ENCODE measurements around the gene RTN1.

RTN1 gene

GRCh38 chr14:59576332-59577294 is 294.0 kb downstream of the RTN1 start, which contains the start of gene CCDC175:
Gene CCDC175, minus strand, starts transcription at chr14:59576812. Its CDS starts 37 bp downstream, at chr14:59576775.
- H3K4me3 ChIP-seq (ENCODE audit: low read length) = peak within 1 kb of the TSS; percentile 60
- WGBS (ENCODE audit: extremely low coverage, insufficient coverage, low lambda C conversion rate) = no CpG with 5 or more reads among the region's 46 CpGs
- no peak within 1 kb of the TSS for H4K8ac ChIP-seq (ENCODE audit: low read depth, low read length)
- no peaks in the 10 kb centered on the region for H3K79me2 ChIP-seq (ENCODE audit: control insufficient read depth, insufficient read depth, low read length)
- DNase-seq = peak; percentile 95
- peak within 1 kb of the TSS; percentile 80 for H2BK15ac ChIP-seq (replicated peaks; ENCODE audit: low read depth)
- H3K18ac ChIP-seq (ENCODE audit: low read length) = no peak within 1 kb of the TSS
- no peak within 1 kb of the TSS for H3K4ac ChIP-seq (ENCODE audit: low read depth, low read length)
- peak within 1 kb of the TSS; percentile 96 for H3K4me2 ChIP-seq (ENCODE audit: low read length)
- peak within 1 kb of the TSS; percentile 74 for H3K9ac ChIP-seq (ENCODE audit: low read length)
- no peaks in the 10 kb centered on the region for H3K79me1 ChIP-seq (ENCODE audit: low read length)
- H3K4me1 ChIP-seq (ENCODE audit: control insufficient read depth, low read depth, low read length) = no peaks in the 10 kb centered on the region
- H2AK5ac ChIP-seq (ENCODE audit: low read length) = no peak within 1 kb of the TSS
- H3K56ac ChIP-seq (ENCODE audit: low read length) = peak within 1 kb of the TSS; percentile 93
- no peak within 1 kb of the TSS for H2BK120ac ChIP-seq (ENCODE audit: low read depth, low read length)
- H3K23ac ChIP-seq (ENCODE audit: low read length) = peak within 1 kb of the TSS; percentile 19
- no peak within 1 kb of the TSS for H3K27ac ChIP-seq (ENCODE audit: low read depth, low read length)
- no peaks in the 10 kb centered on the region for H3K36me3 ChIP-seq (ENCODE audit: control insufficient read depth, insufficient read depth, low read length)
- H2BK5ac ChIP-seq (ENCODE audit: low read length) = no peak within 1 kb of the TSS
- no peaks in the 10 kb centered on the region for H3K27me3 ChIP-seq (ENCODE audit: insufficient read depth, low read length, poor library complexity)
- no peak within 1 kb of the TSS for H4K5ac ChIP-seq (ENCODE audit: low read length)

GRCh38 chr14:59570122-59570521 is 300.5 kb downstream of the RTN1 start:
- Histone ChIP-seq H4K5ac (ENCODE audit: low read length) (no peak overlapping the region), H3K27ac (ENCODE audit: low read depth, low read length) (no peak overlapping the region), H3K79me1 (ENCODE audit: low read length) (no peaks in the 10 kb centered on the region), H3K23ac (ENCODE audit: low read length) (no peak overlapping the region), H3K56ac (ENCODE audit: low read length) (no peak overlapping the region), H3K4ac (ENCODE audit: low read depth, low read length) (no peak overlapping the region), H3K9ac (ENCODE audit: low read length) (no peak overlapping the region), H3K4me2 (ENCODE audit: low read length) (no peak overlapping the region), H2BK15ac (replicated peaks; ENCODE audit: low read depth) (no peak overlapping the region), H4K8ac (ENCODE audit: low read depth, low read length) (no peak overlapping the region), H2BK5ac (ENCODE audit: low read length) (no peak overlapping the region), H2BK120ac (ENCODE audit: low read depth, low read length) (no peak overlapping the region), H3K27me3 (ENCODE audit: insufficient read depth, low read length, poor library complexity) (no peaks in the 10 kb centered on the region), H3K36me3 (ENCODE audit: control insufficient read depth, insufficient read depth, low read length) (no peaks in the 10 kb centered on the region), H3K4me1 (ENCODE audit: control insufficient read depth, low read depth, low read length) (peaks cover 7% of the 10 kb centered on the region), H3K4me3 (ENCODE audit: low read length) (no peak overlapping the region), H3K79me2 (ENCODE audit: control insufficient read depth, insufficient read depth, low read length) (no peaks in the 10 kb centered on the region), H2AK5ac (ENCODE audit: low read length) (no peak overlapping the region), H3K18ac (ENCODE audit: low read length) (no peak overlapping the region)
- DNase-seq = peak; percentile 44

- Histone ChIP-seq H3K4me2 (ENCODE audit: low read length) (no peak overlapping the region), H3K79me1 (ENCODE audit: low read length) (no peaks in the 10 kb centered on the region), H3K23ac (ENCODE audit: low read length) (no peak overlapping the region), H3K36me3 (ENCODE audit: control insufficient read depth, insufficient read depth, low read length) (no peaks in the 10 kb centered on the region), H2BK120ac (ENCODE audit: low read depth, low read length) (no peak overlapping the region), H2BK5ac (ENCODE audit: low read length) (no peak overlapping the region), H3K4ac (ENCODE audit: low read depth, low read length) (peak overlapping the region; percentile 24), H3K4me3 (ENCODE audit: low read length) (no peak overlapping the region), H3K18ac (ENCODE audit: low read length) (no peak overlapping the region), H4K8ac (ENCODE audit: low read depth, low read length) (no peak overlapping the region), H3K9ac (ENCODE audit: low read length) (no peak overlapping the region), H3K79me2 (ENCODE audit: control insufficient read depth, insufficient read depth, low read length) (no peaks in the 10 kb centered on the region), H3K27me3 (ENCODE audit: insufficient read depth, low read length, poor library complexity) (no peaks in the 10 kb centered on the region), H2BK15ac (replicated peaks; ENCODE audit: low read depth) (no peak overlapping the region), H3K4me1 (ENCODE audit: control insufficient read depth, low read depth, low read length) (peaks cover 12% of the 10 kb centered on the region), H3K56ac (ENCODE audit: low read length) (no peak overlapping the region), H4K5ac (ENCODE audit: low read length) (no peak overlapping the region), H3K27ac (ENCODE audit: low read depth, low read length) (peak overlapping the region; percentile 83), H2AK5ac (ENCODE audit: low read length) (no peak overlapping the region)
- peak; percentile 18 for DNase-seq
- no CpG with 5 or more reads among the region's 3 CpGs for WGBS (ENCODE audit: extremely low coverage, insufficient coverage, low lambda C conversion rate)
Measured at GRCh38 chr14:59566725-59567124, 303.9 kb downstream of the RTN1 start.

GRCh38 chr14:59566296-59566695 is 304.3 kb downstream of the RTN1 start:
- no peak overlapping the region for H3K4me3 ChIP-seq (ENCODE audit: low read length)
- H3K36me3 ChIP-seq (ENCODE audit: control insufficient read depth, insufficient read depth, low read length) = no peaks in the 10 kb centered on the region
- H2BK15ac ChIP-seq (replicated peaks; ENCODE audit: low read depth) = no peak overlapping the region
- H3K18ac ChIP-seq (ENCODE audit: low read length) = no peak overlapping the region
- H4K8ac ChIP-seq (ENCODE audit: low read depth, low read length) = no peak overlapping the region
- peak; percentile 39 for DNase-seq
- no peaks in the 10 kb centered on the region for H3K79me2 ChIP-seq (ENCODE audit: control insufficient read depth, insufficient read depth, low read length)
- no peaks in the 10 kb centered on the region for H3K27me3 ChIP-seq (ENCODE audit: insufficient read depth, low read length, poor library complexity)
- no peak overlapping the region for H3K4ac ChIP-seq (ENCODE audit: low read depth, low read length)
- no peak overlapping the region for H2BK120ac ChIP-seq (ENCODE audit: low read depth, low read length)
- no peaks in the 10 kb centered on the region for H3K79me1 ChIP-seq (ENCODE audit: low read length)
- WGBS (ENCODE audit: extremely low coverage, insufficient coverage, low lambda C conversion rate) = no CpG with 5 or more reads among the region's 1 CpG
- H3K27ac ChIP-seq (ENCODE audit: low read depth, low read length) = peak overlapping the region; percentile 83
- peak overlapping the region; percentile 57 for H3K23ac ChIP-seq (ENCODE audit: low read length)
- no peak overlapping the region for H3K4me2 ChIP-seq (ENCODE audit: low read length)
- peak overlapping the region; percentile 65 for H3K56ac ChIP-seq (ENCODE audit: low read length)
- peaks cover 12% of the 10 kb centered on the region for H3K4me1 ChIP-seq (ENCODE audit: control insufficient read depth, low read depth, low read length)
- H3K9ac ChIP-seq (ENCODE audit: low read length) = no peak overlapping the region
- no peak overlapping the region for H2AK5ac ChIP-seq (ENCODE audit: low read length)
- H2BK5ac ChIP-seq (ENCODE audit: low read length) = peak overlapping the region; percentile 77
- H4K5ac ChIP-seq (ENCODE audit: low read length) = no peak overlapping the region

- peak overlapping the region; percentile 57 for H3K56ac ChIP-seq (ENCODE audit: low read length)
- WGBS (ENCODE audit: extremely low coverage, insufficient coverage, low lambda C conversion rate) = no CpG with 5 or more reads among the region's 1 CpG
Measured at GRCh38 chr14:59565087-59565486, 305.5 kb downstream of the RTN1 start.

More at GRCh38 chr14:59565087-59565486, 305.5 kb downstream of the RTN1 start:
- H3K9ac ChIP-seq (ENCODE audit: low read length) = no peak overlapping the region
- H3K36me3 ChIP-seq (ENCODE audit: control insufficient read depth, insufficient read depth, low read length) = no peaks in the 10 kb centered on the region
- H2BK5ac ChIP-seq (ENCODE audit: low read length) = peak overlapping the region; percentile 58
- no peak overlapping the region for H2AK5ac ChIP-seq (ENCODE audit: low read length)
- no peaks in the 10 kb centered on the region for H3K79me1 ChIP-seq (ENCODE audit: low read length)
- no peak overlapping the region for H3K4me2 ChIP-seq (ENCODE audit: low read length)
- H3K79me2 ChIP-seq (ENCODE audit: control insufficient read depth, insufficient read depth, low read length) = no peaks in the 10 kb centered on the region
- H3K4ac ChIP-seq (ENCODE audit: low read depth, low read length) = peak overlapping the region; percentile 16
- H3K4me1 ChIP-seq (ENCODE audit: control insufficient read depth, low read depth, low read length) = peaks cover 12% of the 10 kb centered on the region
- no peak overlapping the region for H3K23ac ChIP-seq (ENCODE audit: low read length)
- no peak overlapping the region for H3K27ac ChIP-seq (ENCODE audit: low read depth, low read length)
- peak overlapping the region; percentile 82 for H3K18ac ChIP-seq (ENCODE audit: low read length)
- H3K4me3 ChIP-seq (ENCODE audit: low read length) = no peak overlapping the region
- no peak overlapping the region for H4K8ac ChIP-seq (ENCODE audit: low read depth, low read length)
- H2BK120ac ChIP-seq (ENCODE audit: low read depth, low read length) = peak overlapping the region; percentile 38
- no peak overlapping the region for H2BK15ac ChIP-seq (replicated peaks; ENCODE audit: low read depth)
- DNase-seq = no peak
- no peaks in the 10 kb centered on the region for H3K27me3 ChIP-seq (ENCODE audit: insufficient read depth, low read length, poor library complexity)
- no peak overlapping the region for H4K5ac ChIP-seq (ENCODE audit: low read length)
